Measurements from ENCODE around the gene LIG4. TPM values are rescaled to one million over a fixed set of nuclear protein-coding genes. Genes with fewer than 3 reads are reported as not detected.

LIG4 gene
- total RNA-seq, 2 experiments from 2014 or later = 11.4 to 11.7 TPM

GRCh38 chr13:108182652-108183051, 32.7 kb downstream of the LIG4 start:
- H3K36me3 Mint-ChIP-seq (ENCODE audit: low read depth) = no peaks in the 10 kb centered on the region
- no peak overlapping the region for H3K27ac Mint-ChIP-seq
- POLR2A ChIA-PET = no interaction called here
- no peaks in the 10 kb centered on the region for H3K9me3 Mint-ChIP-seq
- no peaks in the 10 kb centered on the region for H3K27me3 Mint-ChIP-seq
- H3K4me1 Mint-ChIP-seq = peaks cover 1% of the 10 kb centered on the region
- CTCF ChIA-PET = no interaction called here
- no peak overlapping the region for H3K4me3 Mint-ChIP-seq
- no peak for DNase-seq

- Mint-ChIP-seq H3K36me3 (ENCODE audit: low read depth) (no peaks in the 10 kb centered on the region), H3K27me3 (peaks cover 6% of the 10 kb centered on the region), H3K9me3 (no peaks in the 10 kb centered on the region), H3K4me1 (no peaks in the 10 kb centered on the region), H3K27ac (no peak overlapping the region), H3K4me3 (no peak overlapping the region)
- no peak for DNase-seq
- POLR2A ChIA-PET = no interaction called here
- CTCF ChIA-PET = no interaction called here
Measured at GRCh38 chr13:108178078-108178477, 37.3 kb downstream of the LIG4 start.

- peaks cover 7% of the 10 kb centered on the region for H3K9me3 Mint-ChIP-seq
- ChIA-PET CTCF (interaction anchor here (0.7 to 2.0 kb wide), 6 partner anchors 11 to 331 kb away, joined by 3 to 6 read pairs (median 4); no protein-coding TSS in a partner anchor), POLR2A (no interaction called here)
- H3K36me3 Mint-ChIP-seq (ENCODE audit: low read depth) = no peaks in the 10 kb centered on the region
- H3K4me3 Mint-ChIP-seq = no peak overlapping the region
- DNase-seq = peak; percentile 56
- peaks cover 6% of the 10 kb centered on the region for H3K27me3 Mint-ChIP-seq
- no peaks in the 10 kb centered on the region for H3K4me1 Mint-ChIP-seq
- H3K27ac Mint-ChIP-seq = no peak overlapping the region
Measured at GRCh38 chr13:108176685-108177274, 38.6 kb downstream of the LIG4 start.

GRCh38 chr13:108168929-108169328, 46.4 kb downstream of the LIG4 start:
- Mint-ChIP-seq H3K4me1 (no peaks in the 10 kb centered on the region), H3K27ac (no peak overlapping the region), H3K36me3 (ENCODE audit: low read depth) (no peaks in the 10 kb centered on the region), H3K9me3 (peaks cover 16% of the 10 kb centered on the region), H3K27me3 (peaks cover 10% of the 10 kb centered on the region), H3K4me3 (no peak overlapping the region)
- DNase-seq = no peak
- POLR2A ChIA-PET = no interaction called here
- CTCF ChIA-PET = no interaction called here

- Mint-ChIP-seq H3K4me3 (no peak overlapping the region), H3K27me3 (peaks cover under 1% of the 10 kb centered on the region), H3K36me3 (ENCODE audit: low read depth) (no peaks in the 10 kb centered on the region), H3K4me1 (no peaks in the 10 kb centered on the region), H3K27ac (no peak overlapping the region), H3K9me3 (peaks cover 7% of the 10 kb centered on the region)
- ChIA-PET POLR2A (no interaction called here), CTCF (interaction anchor here (3.0 kb wide), 1 partner anchor 10 kb away, joined by 12 read pairs; no protein-coding TSS in a partner anchor)
- DNase-seq = no peak
Measured at GRCh38 chr13:108166078-108166477, 49.3 kb downstream of the LIG4 start.

DNA sequence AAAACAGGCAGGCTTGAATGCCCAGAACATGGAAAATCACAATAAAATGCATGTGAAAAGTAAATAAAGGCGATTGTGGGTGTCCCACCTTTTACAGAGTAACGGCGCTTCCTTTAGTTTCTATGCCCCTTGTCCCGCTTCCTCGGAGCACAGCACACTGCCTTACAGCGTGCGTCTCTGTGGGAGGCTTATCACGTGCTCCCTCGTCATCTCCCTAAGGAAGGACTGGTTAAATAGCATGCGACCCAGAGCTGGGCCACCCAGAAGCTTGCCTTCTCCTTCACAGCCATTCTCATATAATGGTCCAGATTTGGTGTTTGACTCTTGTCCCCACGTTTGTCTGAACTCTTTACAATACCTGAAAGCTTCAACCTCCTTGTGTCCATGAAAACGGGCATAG, 56.6 kb downstream of the LIG4 start:
- Mint-ChIP-seq H3K36me3 (ENCODE audit: low read depth) (no peaks in the 10 kb centered on the region), H3K27me3 (no peaks in the 10 kb centered on the region), H3K4me1 (no peaks in the 10 kb centered on the region), H3K9me3 (no peaks in the 10 kb centered on the region), H3K4me3 (no peak overlapping the region), H3K27ac (no peak overlapping the region)
- POLR2A ChIA-PET = no interaction called here
- CTCF ChIA-PET = no interaction called here
- DNase-seq = no peak

Other genes starting within 250 kb of the LIG4 start
- 10 to 100 TPM; 10.2 to 10.8 TPM for gene ABHD13, start 2.9 kb upstream of the LIG4 start, total RNA-seq
- gene TNFSF13B, start 54.2 kb upstream of the LIG4 start, total RNA-seq = 10 to 100 TPM; 12.0 to 12.4 TPM